ENCODE measurements around the gene LAMB1.

The LAMB1 gene

GRCh38 chr7:108002726-108003598 is at the start of gene LAMB1:
Gene LAMB1, minus strand, starts transcription at chr7:108003161. Its CDS starts 276 bp downstream, at chr7:108002885.
- TF ChIP-seq CTCF (conservative IDR thresholded peaks at IDR 0.05; ENCODE audit: low read depth) = no peak
- peak; percentile 82 for DNase-seq (ENCODE audit: low spot score)
- H3K27ac ChIP-seq = peak within 1 kb of the TSS; percentile 84
- POLR2A ChIA-PET (ENCODE audit: low non-redundant PET) = no interaction called here
- CTCF ChIA-PET = interaction anchor here (0.6 to 1.1 kb wide), 4 partner anchors 11 to 142 kb away, joined by 3 to 6 read pairs (median 4); no protein-coding TSS in a partner anchor

GRCh38 chr7:108051454-108051853 is 48.5 kb upstream of the LAMB1 start:
- CTCF ChIA-PET = no interaction called here
- TF ChIP-seq CTCF (conservative IDR thresholded peaks at IDR 0.05; ENCODE audit: low read depth) = no peak
- POLR2A ChIA-PET (ENCODE audit: low non-redundant PET) = no interaction called here
- DNase-seq (ENCODE audit: low spot score) = no peak
- H3K27ac ChIP-seq = no peak overlapping the region

GRCh38 chr7:108049962-108050361 is 47.0 kb upstream of the LAMB1 start:
- no peak for TF ChIP-seq CTCF (conservative IDR thresholded peaks at IDR 0.05; ENCODE audit: low read depth)
- DNase-seq (ENCODE audit: low spot score) = no peak
- ChIA-PET POLR2A (ENCODE audit: low non-redundant PET) (no interaction called here), CTCF (no interaction called here)
- no peak overlapping the region for H3K27ac ChIP-seq

- CTCF ChIA-PET = no interaction called here
- no peak for DNase-seq (ENCODE audit: low spot score)
These were observed 45.5 kb upstream of the LAMB1 start for GRCh38 chr7:108048422-108048821.

GRCh38 chr7:108046952-108047506 is 44.1 kb upstream of the LAMB1 start:
- no peak for TF ChIP-seq CTCF (conservative IDR thresholded peaks at IDR 0.05; ENCODE audit: low read depth)
- DNase-seq (ENCODE audit: low spot score) = no peak
- POLR2A ChIA-PET (ENCODE audit: low non-redundant PET) = no interaction called here
- no peak overlapping the region for H3K27ac ChIP-seq
- CTCF ChIA-PET = no interaction called here

More at GRCh38 chr7:108048422-108048821, 45.5 kb upstream of the LAMB1 start:
- no peak for TF ChIP-seq CTCF (conservative IDR thresholded peaks at IDR 0.05; ENCODE audit: low read depth)
- H3K27ac ChIP-seq = no peak overlapping the region
- POLR2A ChIA-PET (ENCODE audit: low non-redundant PET) = no interaction called here

GRCh38 chr7:108045669-108046068 is 42.7 kb upstream of the LAMB1 start:
- no peak for DNase-seq (ENCODE audit: low spot score)
- ChIA-PET CTCF (no interaction called here), POLR2A (ENCODE audit: low non-redundant PET) (no interaction called here)
- TF ChIP-seq CTCF (conservative IDR thresholded peaks at IDR 0.05; ENCODE audit: low read depth) = no peak
- H3K27ac ChIP-seq = no peak overlapping the region

Data from RWPE1 (cell line).